Measurements from ENCODE around the gene ABCA2. TPM values are rescaled to one million over a fixed set of nuclear protein-coding genes. Genes with fewer than 3 reads are reported as not detected.
A peak's percentile ranks its signal among the peaks of the same experiment; 100 is the strongest.

Gene ABCA2
- total and polyA plus RNA-seq, 9 of the 15 experiments (the other 6 are each of a cell fraction or from before 2014, with no cell fraction given) = 0.69 to 16.3 (median 6.1) TPM; not detected in 2

- peak; percentile 61; the same call in 1 of the 2 replicates for TF ChIP-seq MGA (IDR thresholded peaks at IDR 0.05)
- TF ChIP-seq TFAP4 (CRISPR knock-in tag; IDR thresholded peaks at IDR 0.05; ENCODE audit: borderline replicate concordance) = peak; percentile 65
- peak; percentile 73 to 95 for TF ChIP-seq E2F6 (IDR thresholded peaks at IDR 0.05; ENCODE audit: borderline replicate concordance in 1 of 2, extremely low read depth in 1 of 2, insufficient read depth in 1 of 2, insufficient read length in 1 of 2, low read depth in 1 of 2, low read length in 1 of 2, poor library complexity in 1 of 2, severe bottlenecking in 1 of 2)
These were observed 20.9 kb upstream of the ABCA2 start (continued) for GRCh38 chr9:137048655-137049543.
